SK-N-SH (cell line): Measurements from ENCODE around the gene ELN. TPM values are rescaled to one million over a fixed set of nuclear protein-coding genes. Genes with fewer than 3 reads are reported as not detected.

ENCODE experiments used
- CTCF ChIA-PET: fragments of 300-600, 350-600 bp; formaldehyde crosslinking; extraction: SDS; loops from one replicate; lab custom pipeline; 2021; lab: Yijun Ruan, JAX
- POLR2A ChIA-PET: fragments of 350-600 bp; sonication (Branson Sonifier 250); formaldehyde crosslinking; extraction: SDS; loops from one replicate; lab custom pipeline; 2020; ENCODE audit warnings: antibody characterized with exemption, inconsistent platforms; lab: Yijun Ruan, JAX
- DNase-seq: peaks from one replicate; pipeline ENCODE4 v3.0.0; 2012
- H2AFZ ChIP-seq: fragments of 200-600 bp; sonication (generic); 2 replicates; pipeline ENCODE4 v1.8.1; 2016; ENCODE audit warnings: antibody characterized with exemption, mild to moderate bottlenecking, low read depth
- H3F3A ChIP-seq: fragments of 200-600 bp; sonication (generic); replicated peaks from 2 replicates; pipeline ENCODE3; 2016; ENCODE audit warnings: antibody characterized with exemption, mild to moderate bottlenecking; ENCODE audit not compliant: insufficient read depth
- H3K27ac ChIP-seq, 2 experiments: fragments of 200-500 bp in 1 of 2; fragments of 200-600 bp in 1 of 2; sonication (Bioruptor generic) in 1 of 2; sonication (generic), shearing (Covaris generic) in 1 of 2; 2 replicates each; pipeline versions ENCODE4 v1.5.1 to v1.6.1; 2014 to 2016; ENCODE audit warnings: low read depth in 2 of 2, inconsistent platforms in 1 of 2, low read length in 1 of 2, mild to moderate bottlenecking in 1 of 2, mixed read lengths in 1 of 2
- H3K27me3 ChIP-seq: fragments of 200-600 bp; sonication (generic), shearing (Covaris generic); 2 replicates; pipeline ENCODE4 v1.6.1; 2016; ENCODE audit warnings: mixed run types; ENCODE audit not compliant: insufficient read depth
- H3K36me3 ChIP-seq, 2 experiments: fragments of 200-500 bp in 1 of 2; fragments of 200-600 bp in 1 of 2; sonication (Bioruptor generic) in 1 of 2; sonication (generic) in 1 of 2; replicated peaks in 1 of 2; 2 replicates each; pipeline versions ENCODE3 to v1.5.1; 2014 to 2016; ENCODE audit warnings: low read length in 1 of 2, mild to moderate bottlenecking in 1 of 2; ENCODE audit not compliant: insufficient read depth in 2 of 2, control insufficient read depth in 1 of 2
- H3K4me1 ChIP-seq, 2 experiments: fragments of 200-500 bp in 1 of 2; fragments of 200-600 bp in 1 of 2; sonication (Bioruptor generic) in 1 of 2; sonication (generic), shearing (Covaris generic) in 1 of 2; 2 replicates each; pipeline versions ENCODE4 v1.5.1 to v1.6.1; 2014 to 2016; ENCODE audit warnings: low read depth in 1 of 2, low read length in 1 of 2, mixed run types in 1 of 2; ENCODE audit not compliant: insufficient read depth in 2 of 2, control insufficient read depth in 1 of 2
- H3K4me2 ChIP-seq: fragments of 200-600 bp; sonication (generic), shearing (Covaris generic); 2 replicates; pipeline ENCODE4 v1.6.1; 2017; ENCODE audit warnings: mixed run types
- H3K4me3 ChIP-seq, 2 experiments: fragments of 200-500 bp in 1 of 2; fragments of 200-600 bp in 1 of 2; sonication (Bioruptor generic) in 1 of 2; sonication (generic), shearing (Covaris generic) in 1 of 2; 2 replicates each; pipeline versions ENCODE4 v1.5.1 to v1.8.1; 2014 to 2016; ENCODE audit warnings: low read depth in 2 of 2, inconsistent platforms in 1 of 2, low read length in 1 of 2, mild to moderate bottlenecking in 1 of 2, mixed read lengths in 1 of 2, moderate library complexity in 1 of 2
- H3K79me2 ChIP-seq: fragments of 200-600 bp; sonication (generic); 2 replicates; pipeline ENCODE4 v1.8.1; 2017; ENCODE audit warnings: mild to moderate bottlenecking; ENCODE audit not compliant: insufficient read depth
- H3K9ac ChIP-seq: fragments of 200-600 bp; sonication (generic); 2 replicates; pipeline ENCODE4 v1.6.1; 2017; ENCODE audit warnings: mixed run types
- H3K9me2 ChIP-seq: fragments of 200-600 bp; sonication (generic); 2 replicates; pipeline ENCODE4 v1.6.1; 2017; ENCODE audit warnings: mixed run types
- H3K9me3 ChIP-seq: fragments of 200-600 bp; sonication (generic); 2 replicates; pipeline ENCODE4 v1.6.1; 2017; ENCODE audit warnings: mixed run types, mild to moderate bottlenecking, moderate library complexity
- H4K20me1 ChIP-seq: fragments of 200-600 bp; sonication (generic); 2 replicates; pipeline ENCODE4 v1.6.1; 2017; ENCODE audit warnings: mild to moderate bottlenecking, mixed run types; ENCODE audit not compliant: insufficient read depth
- CTCF ChIP-seq: fragments of 200-600 bp; sonication (generic); IDR thresholded peaks from 2 replicates; pipeline ENCODE4 v1.6.1; 2017; ENCODE audit warnings: antibody characterized with exemption, mild to moderate bottlenecking, moderate library complexity
- EP300 ChIP-seq, 2 experiments: IDR thresholded peaks; 2 replicates each; pipeline versions ENCODE4 v1.4.0 to v1.6.1; 2012; ENCODE audit warnings: borderline replicate concordance in 1 of 2, low read depth in 1 of 2, low read length in 1 of 2
- EZH2phosphoT487 ChIP-seq: fragments of 200-600 bp; sonication (generic); IDR thresholded peaks from 2 replicates; pipeline ENCODE4 v1.6.1; 2017; ENCODE audit warnings: low read depth, mixed run types, mild to moderate bottlenecking, antibody characterized with exemption, moderate library complexity, borderline replicate concordance
- GATA2 ChIP-seq: sonication (generic); formaldehyde crosslinking; IDR thresholded peaks from 2 replicates; pipeline ENCODE4 v1.5.0; 2020; ENCODE audit warnings: mild to moderate bottlenecking, missing genetic modification reagents
- MAX ChIP-seq: IDR thresholded peaks from 2 replicates; pipeline ENCODE4 v1.4.0; 2012; ENCODE audit warnings: low read depth
- MEF2A ChIP-seq: IDR thresholded peaks from 2 replicates; pipeline ENCODE4 v1.4.0; 2012; ENCODE audit warnings: low read depth, borderline replicate concordance
- NRF1 ChIP-seq: IDR thresholded peaks from 2 replicates; pipeline ENCODE4 v1.6.1; 2012; ENCODE audit warnings: low read depth, mild to moderate bottlenecking, low read length
- RAD21 ChIP-seq: IDR thresholded peaks from 2 replicates; pipeline ENCODE4 v1.6.1; 2012; ENCODE audit warnings: mild to moderate bottlenecking, low read length
- RFX5 ChIP-seq: IDR thresholded peaks from 2 replicates; pipeline ENCODE4 v1.6.1; 2012; ENCODE audit warnings: mild to moderate bottlenecking, improper control_type of control experiment, low read length
- RXRA ChIP-seq: IDR thresholded peaks from 2 replicates; pipeline ENCODE4 v1.4.0; 2012; ENCODE audit warnings: low read depth, mild to moderate bottlenecking, borderline replicate concordance
- USF2 ChIP-seq: fragments of 150-350 bp; IDR thresholded peaks from 2 replicates; pipeline ENCODE4 v1.6.1; 2017; ENCODE audit warnings: antibody characterized with exemption, low read length, low read depth, borderline replicate concordance
- YY1 ChIP-seq: IDR thresholded peaks from 2 replicates; pipeline ENCODE4 v1.4.0; 2012; ENCODE audit warnings: low read depth, mild to moderate bottlenecking
- WGBS: methylation state at CpG from one replicate; pipeline ENCODE4 v1.1.6; 2017; ENCODE audit warnings: low lambda C conversion rate; 5-methylcytosine and 5-hydroxymethylcytosine counted together
- polyA plus RNA-seq, 3 experiments: library from polyadenylated mRNA; depleted of rRNA; stranded (reverse); fragments of >200 nt; gene quantifications; 2 replicates each; pipeline ENCODE4 v1.2.3, GENCODE V29; 2012
- TF ChIP-seq, protein P1 (sequence below): fragments of 150-350 bp; IDR thresholded peaks from 2 replicates; pipeline ENCODE4 v1.6.1; 2016; ENCODE audit warnings: mild to moderate bottlenecking, low read depth, low read length
- TF ChIP-seq, protein P2 (sequence below): IDR thresholded peaks from 2 replicates; pipeline ENCODE4 v1.4.0; 2012; ENCODE audit warnings: low read depth, borderline replicate concordance
- TF ChIP-seq, protein P3 (sequence below): IDR thresholded peaks from 2 replicates; pipeline ENCODE4 v1.4.0; 2012; ENCODE audit warnings: low read depth, borderline replicate concordance

The ELN gene
- polyA plus RNA-seq, 1 of the 3 experiments (the other 2 are of a cell fraction): 12.5 TPM

DNA sequence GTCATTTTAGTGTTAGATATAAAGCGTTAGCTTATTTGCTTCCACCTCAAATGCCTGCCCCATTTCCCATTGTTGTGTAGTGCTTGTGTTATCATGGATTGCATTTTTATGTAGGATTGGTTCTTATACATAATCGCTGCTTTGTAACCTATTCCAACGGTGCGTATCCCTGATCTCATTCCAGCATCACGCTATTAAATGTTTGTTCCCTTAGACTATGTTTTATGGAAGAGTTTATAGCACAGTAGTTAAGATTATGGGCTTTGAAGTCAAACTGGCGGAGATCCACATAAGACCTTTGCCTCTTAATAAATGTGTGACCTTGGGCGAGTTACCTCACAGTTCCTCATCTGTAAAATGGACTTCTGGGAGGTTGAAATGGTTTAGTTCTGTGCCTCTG lies 34.0 kb upstream of the ELN start (continued):
- TF ChIP-seq RFX5 (no peak), EZH2phosphoT487 (no peak)

DNA sequence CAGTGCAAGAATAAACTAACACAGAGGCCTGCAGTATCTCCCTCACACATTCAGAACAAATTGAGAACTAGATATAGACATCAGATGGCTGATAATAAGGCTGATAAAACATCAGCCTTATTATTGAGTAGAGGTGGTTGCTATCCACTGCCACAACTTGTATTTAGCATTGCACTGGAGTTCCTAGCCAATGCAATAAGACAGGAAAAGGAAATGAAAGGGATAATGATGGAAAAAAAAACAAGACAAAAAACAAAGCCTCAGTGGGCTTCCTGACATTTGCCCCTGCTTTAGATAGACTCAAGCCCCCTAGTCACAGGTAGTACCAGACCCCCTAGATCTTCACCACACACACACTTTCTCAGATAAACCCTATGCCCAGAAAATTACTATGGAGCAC lies 33.2 kb upstream of the ELN start:
- H3K27me3 ChIP-seq: no peaks in the 10 kb centered on the region
- H2AFZ ChIP-seq: no peak overlapping the region
- POLR2A ChIA-PET: no interaction called here
- no peaks in the 10 kb centered on the region; a peak in 1 of 4 replicates for H3K4me1 ChIP-seq
- no peaks in the 10 kb centered on the region; the same call in 1 of the 2 replicates for H3K9me3 ChIP-seq
- H3F3A ChIP-seq: peaks cover 7% of the 10 kb centered on the region
- H3K9me2 ChIP-seq: no peaks in the 10 kb centered on the region
- no peaks in the 10 kb centered on the region for H4K20me1 ChIP-seq
- no peaks in the 10 kb centered on the region for H3K36me3 ChIP-seq
- no peak for TF ChIP-seq RAD21
- no peak for TF ChIP-seq YY1
- TF ChIP-seq GATA2 (CRISPR knock-in tag): no peak
- no peak for TF ChIP-seq NRF1
- TF ChIP-seq EP300 (IDR thresholded peaks at IDR 0.05; ENCODE audit: borderline replicate concordance in 1 of 2, low read depth in 1 of 2, low read length in 1 of 2): no peak
- TF ChIP-seq, protein P1, sequence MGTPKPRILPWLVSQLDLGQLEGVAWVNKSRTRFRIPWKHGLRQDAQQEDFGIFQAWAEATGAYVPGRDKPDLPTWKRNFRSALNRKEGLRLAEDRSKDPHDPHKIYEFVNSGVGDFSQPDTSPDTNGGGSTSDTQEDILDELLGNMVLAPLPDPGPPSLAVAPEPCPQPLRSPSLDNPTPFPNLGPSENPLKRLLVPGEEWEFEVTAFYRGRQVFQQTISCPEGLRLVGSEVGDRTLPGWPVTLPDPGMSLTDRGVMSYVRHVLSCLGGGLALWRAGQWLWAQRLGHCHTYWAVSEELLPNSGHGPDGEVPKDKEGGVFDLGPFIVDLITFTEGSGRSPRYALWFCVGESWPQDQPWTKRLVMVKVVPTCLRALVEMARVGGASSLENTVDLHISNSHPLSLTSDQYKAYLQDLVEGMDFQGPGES: no peak
- no peak for TF ChIP-seq RXRA
- no peak overlapping the region for H3K9ac ChIP-seq
- H3K4me2 ChIP-seq: no peak overlapping the region
- H3K27ac ChIP-seq: no peak overlapping the region
- no peak for DNase-seq
- H3K79me2 ChIP-seq: no peaks in the 10 kb centered on the region
- CTCF ChIA-PET: no interaction called here
- H3K4me3 ChIP-seq: no peak overlapping the region

GRCh38 chr7:73995330-73995729 lies 32.6 kb upstream of the ELN start:
- Histone ChIP-seq H3F3A (peaks cover 7% of the 10 kb centered on the region), H3K9ac (no peak overlapping the region), H3K4me2 (no peak overlapping the region), H3K27me3 (no peaks in the 10 kb centered on the region), H3K36me3 (no peaks in the 10 kb centered on the region), H4K20me1 (no peaks in the 10 kb centered on the region), H3K4me1 (peaks cover 0 to under 1% of the 10 kb centered on the region in 2 experiments; a peak in 2 of 4 replicates), H3K27ac (no peak overlapping the region), H3K9me2 (no peaks in the 10 kb centered on the region), H3K4me3 (no peak overlapping the region), H3K79me2 (no peaks in the 10 kb centered on the region), H2AFZ (no peak overlapping the region), H3K9me3 (no peaks in the 10 kb centered on the region; the same call in 1 of the 2 replicates)
- POLR2A ChIA-PET: no interaction called here
- TF ChIP-seq NRF1 (no peak), CTCF (no peak), MAX (no peak), MEF2A (no peak), EP300 (IDR thresholded peaks at IDR 0.05; ENCODE audit: borderline replicate concordance in 1 of 2, low read depth in 1 of 2, low read length in 1 of 2) (no peak), USF2 (no peak)
- TF ChIP-seq, protein P2, sequence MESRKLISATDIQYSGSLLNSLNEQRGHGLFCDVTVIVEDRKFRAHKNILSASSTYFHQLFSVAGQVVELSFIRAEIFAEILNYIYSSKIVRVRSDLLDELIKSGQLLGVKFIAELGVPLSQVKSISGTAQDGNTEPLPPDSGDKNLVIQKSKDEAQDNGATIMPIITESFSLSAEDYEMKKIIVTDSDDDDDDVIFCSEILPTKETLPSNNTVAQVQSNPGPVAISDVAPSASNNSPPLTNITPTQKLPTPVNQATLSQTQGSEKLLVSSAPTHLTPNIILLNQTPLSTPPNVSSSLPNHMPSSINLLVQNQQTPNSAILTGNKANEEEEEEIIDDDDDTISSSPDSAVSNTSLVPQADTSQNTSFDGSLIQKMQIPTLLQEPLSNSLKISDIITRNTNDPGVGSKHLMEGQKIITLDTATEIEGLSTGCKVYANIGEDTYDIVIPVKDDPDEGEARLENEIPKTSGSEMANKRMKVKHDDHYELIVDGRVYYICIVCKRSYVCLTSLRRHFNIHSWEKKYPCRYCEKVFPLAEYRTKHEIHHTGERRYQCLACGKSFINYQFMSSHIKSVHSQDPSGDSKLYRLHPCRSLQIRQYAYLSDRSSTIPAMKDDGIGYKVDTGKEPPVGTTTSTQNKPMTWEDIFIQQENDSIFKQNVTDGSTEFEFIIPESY: no peak
- TF ChIP-seq, protein P1: no peak
- TF ChIP-seq, protein P3, sequence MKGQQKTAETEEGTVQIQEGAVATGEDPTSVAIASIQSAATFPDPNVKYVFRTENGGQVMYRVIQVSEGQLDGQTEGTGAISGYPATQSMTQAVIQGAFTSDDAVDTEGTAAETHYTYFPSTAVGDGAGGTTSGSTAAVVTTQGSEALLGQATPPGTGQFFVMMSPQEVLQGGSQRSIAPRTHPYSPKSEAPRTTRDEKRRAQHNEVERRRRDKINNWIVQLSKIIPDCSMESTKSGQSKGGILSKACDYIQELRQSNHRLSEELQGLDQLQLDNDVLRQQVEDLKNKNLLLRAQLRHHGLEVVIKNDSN: no peak
- CTCF ChIA-PET: interaction anchor here (1.1 kb wide), 1 partner anchor 39 kb away, joined by 3 read pairs; no protein-coding TSS in a partner anchor
- no peak for DNase-seq
- 44% methylated on average over 4 of the region's 4 CpGs for WGBS
